Naive thymus-derived CD4-positive, alpha-beta T cell (primary cell): Measurements from ENCODE around the gene DNAJC27. TPM values are rescaled to one million over a fixed set of nuclear protein-coding genes. Genes with fewer than 3 reads are reported as not detected.

ENCODE experiments used
- ATAC-seq: fragments of 150-1000 bp; cut with Tn5 transposase; 2 replicates; pipeline ENCODE4 v1.10.0; 2021; ENCODE audit warnings: mild to moderate bottlenecking, moderate library complexity
- CTCF ChIA-PET: fragments of 350-600 bp; sonication (Branson Sonifier 250); formaldehyde crosslinking; loops from one replicate; lab custom pipeline; 2021; ENCODE audit warnings: antibody characterized with exemption; lab: Charles Lee
- POLR2A ChIA-PET: fragments of 350-600 bp; sonication (Branson Sonifier 250); formaldehyde crosslinking; loops from one replicate; lab custom pipeline; 2021; ENCODE audit warnings: antibody characterized with exemption, inconsistent platforms; lab: Charles Lee
- DNase-seq, 9 donors: peaks; one replicate each; pipeline versions ENCODE4 v3.0.0 to v3.0.0-alpha.2; 2020 to 2022; ENCODE audit warnings: mixed read lengths in 1 of 9
- H3K27ac ChIP-seq: one replicate; pipeline ENCODE4 v1.7.0; 2013; ENCODE audit warnings: mild to moderate bottlenecking, low read depth, low read length, moderate library complexity
- H3K27me3 ChIP-seq, 2 donors: one replicate each; pipeline ENCODE4 v1.7.0; 2013; ENCODE audit warnings: low read length in 2 of 2, mild to moderate bottlenecking in 2 of 2, moderate library complexity in 2 of 2; ENCODE audit not compliant: control insufficient read depth in 2 of 2, insufficient read depth in 2 of 2
- H3K36me3 ChIP-seq, 3 experiments: 1 replicate in 2 of 3; 2 replicates in 1 of 3; pipeline ENCODE4 v1.7.0; 2013; ENCODE audit warnings: low read length in 3 of 3, mild to moderate bottlenecking in 3 of 3, moderate library complexity in 1 of 3; ENCODE audit not compliant: insufficient read depth in 3 of 3, control insufficient read depth in 2 of 3
- H3K4me1 ChIP-seq, 2 donors: one replicate each; pipeline ENCODE4 v1.7.0; 2013; ENCODE audit warnings: low read length in 2 of 2, mild to moderate bottlenecking in 2 of 2, moderate library complexity in 1 of 2; ENCODE audit not compliant: control insufficient read depth in 2 of 2, insufficient read depth in 2 of 2
- H3K4me3 ChIP-seq: 2 replicates; pipeline ENCODE4 v1.7.0; 2013; ENCODE audit warnings: mild to moderate bottlenecking, low read length
- H3K9me3 ChIP-seq, 3 experiments: 1 replicate in 2 of 3; 2 replicates in 1 of 3; pipeline ENCODE4 v1.7.0; 2013; ENCODE audit warnings: low read length in 3 of 3; ENCODE audit not compliant: control insufficient read depth in 2 of 3
- H3K27ac Mint-ChIP-seq, 9 donors: one replicate each; pipeline ENCODE4 v1.8.0; 2020 to 2022; ENCODE audit warnings: mixed read lengths in 9 of 9, mild to moderate bottlenecking in 8 of 9, moderate library complexity in 5 of 9, inconsistent platforms in 2 of 9
- H3K27me3 Mint-ChIP-seq, 5 donors: one replicate each; pipeline ENCODE4 v1.8.0; 2021 to 2022; ENCODE audit warnings: mixed read lengths in 5 of 5, mild to moderate bottlenecking in 1 of 5
- H3K36me3 Mint-ChIP-seq, 5 donors: one replicate each; pipeline ENCODE4 v1.8.0; 2020 to 2022; ENCODE audit warnings: mixed read lengths in 5 of 5, mild to moderate bottlenecking in 3 of 5, inconsistent platforms in 1 of 5
- H3K4me1 Mint-ChIP-seq, 7 donors: one replicate each; pipeline ENCODE4 v1.8.0; 2020 to 2022; ENCODE audit warnings: mixed read lengths in 7 of 7, mild to moderate bottlenecking in 3 of 7, inconsistent platforms in 1 of 7
- H3K4me3 Mint-ChIP-seq, 10 donors: one replicate each; pipeline ENCODE4 v1.8.0; 2020 to 2022; ENCODE audit warnings: mild to moderate bottlenecking in 10 of 10, mixed read lengths in 10 of 10, moderate library complexity in 6 of 10, inconsistent platforms in 2 of 10
- H3K9me3 Mint-ChIP-seq, 11 donors: one replicate each; pipeline ENCODE4 v1.8.0; 2020 to 2022; ENCODE audit warnings: mixed read lengths in 11 of 11, mild to moderate bottlenecking in 4 of 11, inconsistent platforms in 1 of 11, moderate library complexity in 1 of 11
- intact Hi-C, 2 donors: fragments of 100-400 bp; cut with micrococcal nuclease; formaldehyde crosslinking; loops; one replicate each; pipeline ENCODE4 v1.15.1; 2023
- polyA plus RNA-seq, 2 donors: library from polyadenylated mRNA; unstranded; fragments of 300-500 nt; fragmentation: Illumina TruSeq; gene quantifications; one replicate each; pipeline ENCODE4 v1.2.3, GENCODE V29; 2021
- total RNA-seq, 6 experiments: library from RNA in 5 of 6; stranded (reverse) in 5 of 6; gene quantifications; 1 replicate in 5 of 6; 2 replicates in 1 of 6; pipeline ENCODE4 v1.2.3 and lab custom pipeline; 2021 to 2026

Gene DNAJC27
- total and polyA plus RNA-seq, 7 experiments from 2014 or later, result 3.0 to 22.0 (median 16.1) TPM

GRCh38 chr2:24986372-24986771 lies 14.6 kb upstream of the DNAJC27 start:
- Mint-ChIP-seq H3K27me3 (peaks cover 0 to 6% (median 0%) of the 10 kb centered on the region in 5 donors), H3K4me1 (no peaks in the 10 kb centered on the region), H3K9me3 (no peaks in the 10 kb centered on the region), H3K27ac (no peak overlapping the region), H3K36me3 (peaks cover 0 to 4% (median 0%) of the 10 kb centered on the region in 5 donors), H3K4me3 (no peak overlapping the region)
- Histone ChIP-seq H3K27me3 (no peaks in the 10 kb centered on the region), H3K4me3 (no peak overlapping the region), H3K9me3 (no peaks in the 10 kb centered on the region), H3K27ac (no peak overlapping the region), H3K4me1 (no peaks in the 10 kb centered on the region), H3K36me3 (no peaks in the 10 kb centered on the region)
- ATAC-seq, result no peak
- ChIA-PET CTCF (no interaction called here), POLR2A (no interaction called here)
- no peak for DNase-seq
- intact Hi-C loops, result no loop called here

DNA sequence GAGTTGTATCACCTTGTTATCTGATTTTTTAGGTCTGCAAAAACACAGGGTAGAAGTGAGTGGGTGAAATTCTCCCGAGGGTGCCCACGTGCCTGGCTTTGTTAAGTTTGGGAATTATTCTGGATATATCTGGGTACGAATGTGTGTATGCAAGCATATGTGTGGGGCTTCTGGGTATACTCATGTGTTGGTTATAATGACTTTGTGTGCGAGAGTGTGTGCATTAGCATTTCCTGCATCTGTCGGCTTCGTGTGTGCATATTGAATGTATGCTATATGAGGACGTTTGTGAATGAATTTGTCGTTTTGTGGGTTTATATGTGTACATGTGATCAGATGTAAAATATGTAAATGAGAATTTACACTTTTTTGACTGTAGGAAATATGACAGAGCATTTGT lies 13.8 kb upstream of the DNAJC27 start:
- Histone ChIP-seq H3K27me3 (no peaks in the 10 kb centered on the region), H3K9me3 (no peaks in the 10 kb centered on the region), H3K4me1 (no peaks in the 10 kb centered on the region), H3K27ac (no peak overlapping the region), H3K36me3 (no peaks in the 10 kb centered on the region), H3K4me3 (no peak overlapping the region)
- H3K36me3 Mint-ChIP-seq, result peaks cover 0 to 4% (median 0%) of the 10 kb centered on the region in 5 donors
- intact Hi-C loops, result no loop called here
- H3K9me3 Mint-ChIP-seq, result no peaks in the 10 kb centered on the region
- H3K4me1 Mint-ChIP-seq, result no peaks in the 10 kb centered on the region
- no peak for DNase-seq
- peaks cover 0 to 6% (median 0%) of the 10 kb centered on the region in 5 donors for H3K27me3 Mint-ChIP-seq
- CTCF ChIA-PET, result no interaction called here
- POLR2A ChIA-PET, result interaction anchor here (0.7 kb wide), 1 partner anchor 9 kb away, joined by 3 read pairs; no protein-coding TSS in a partner anchor
- no peak for ATAC-seq
- no peak overlapping the region for H3K27ac Mint-ChIP-seq
- no peak overlapping the region for H3K4me3 Mint-ChIP-seq

DNA sequence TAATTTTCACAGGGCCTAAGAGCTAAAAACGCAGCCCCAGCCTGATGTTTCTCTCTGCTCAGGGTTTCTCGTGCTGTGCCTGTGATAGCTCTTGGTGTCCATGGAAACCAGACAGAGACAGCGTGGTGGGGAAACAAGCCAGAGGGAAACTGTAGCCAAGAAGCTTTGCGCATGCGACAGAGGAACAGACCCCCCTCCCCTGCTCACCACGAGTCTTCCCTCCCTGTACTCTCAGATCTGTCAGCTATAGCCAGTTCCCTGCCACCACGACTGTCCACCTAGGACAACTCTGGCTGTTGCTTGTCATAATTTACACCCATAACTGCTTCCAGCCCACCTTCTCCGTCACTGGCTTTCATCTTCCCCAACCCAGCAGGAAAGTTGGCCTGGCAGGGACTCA lies 13.2 kb upstream of the DNAJC27 start:
- no peaks in the 10 kb centered on the region for H3K4me1 Mint-ChIP-seq
- no peak overlapping the region for H3K4me3 Mint-ChIP-seq
- Histone ChIP-seq H3K36me3 (no peaks in the 10 kb centered on the region), H3K4me3 (no peak overlapping the region), H3K27ac (no peak overlapping the region), H3K4me1 (no peaks in the 10 kb centered on the region), H3K9me3 (no peaks in the 10 kb centered on the region), H3K27me3 (no peaks in the 10 kb centered on the region)
- ChIA-PET CTCF (no interaction called here), POLR2A (no interaction called here)
- peaks cover 0 to 4% (median 0%) of the 10 kb centered on the region in 5 donors for H3K36me3 Mint-ChIP-seq
- intact Hi-C loops, result no loop called here
- H3K9me3 Mint-ChIP-seq, result no peaks in the 10 kb centered on the region
- DNase-seq, result no peak
- peak; percentile 37 for ATAC-seq
- H3K27ac Mint-ChIP-seq, result no peak overlapping the region
- H3K27me3 Mint-ChIP-seq, result peaks cover 0 to 6% (median 0%) of the 10 kb centered on the region in 5 donors

- Histone ChIP-seq H3K27me3 (no peaks in the 10 kb centered on the region), H3K27ac (no peak overlapping the region), H3K9me3 (no peaks in the 10 kb centered on the region), H3K4me1 (no peaks in the 10 kb centered on the region), H3K4me3 (no peak overlapping the region), H3K36me3 (no peaks in the 10 kb centered on the region)
- ChIA-PET POLR2A (interaction anchor here (0.9 kb wide), 1 partner anchor 8 kb away, joined by 4 read pairs; no protein-coding TSS in a partner anchor), CTCF (interaction anchor here (0.8 kb wide), 1 partner anchor 68 kb away, joined by 3 read pairs; no protein-coding TSS in a partner anchor)
- Mint-ChIP-seq H3K4me3 (no peak overlapping the region), H3K27ac (no peak overlapping the region), H3K27me3 (peaks cover 0 to 6% (median 0%) of the 10 kb centered on the region in 5 donors), H3K36me3 (peaks cover 0 to 4% (median 0%) of the 10 kb centered on the region in 5 donors), H3K4me1 (peaks cover 0 to 9% (median 4%) of the 10 kb centered on the region in 7 donors), H3K9me3 (no peaks in the 10 kb centered on the region)
- DNase-seq, result no peak
- intact Hi-C loops, result no loop called here
- ATAC-seq, result no peak
Measured at GRCh38 chr2:24981411-24982136, 9.8 kb upstream of the DNAJC27 start.

GRCh38 chr2:24978661-24979060 lies 6.9 kb upstream of the DNAJC27 start:
- intact Hi-C loops, result loop anchor here in 1 of 2 donors (5.0 to 10.0 kb wide), 2 partner anchors 544 to 586 kb away; no protein-coding TSS in a partner anchor
- no peaks in the 10 kb centered on the region for H3K36me3 ChIP-seq
- H3K9me3 ChIP-seq, result no peaks in the 10 kb centered on the region
- ATAC-seq (no peak), DNase-seq (no peak)
- ChIA-PET CTCF (no interaction called here), POLR2A (no interaction called here)
- no peaks in the 10 kb centered on the region for H3K27me3 ChIP-seq
- peaks cover 0 to 1% (median 0%) of the 10 kb centered on the region in 5 donors for H3K36me3 Mint-ChIP-seq
- no peak overlapping the region for H3K4me3 ChIP-seq
- peaks cover 0 to 3% (median 0%) of the 10 kb centered on the region in 5 donors for H3K27me3 Mint-ChIP-seq
- H3K9me3 Mint-ChIP-seq, result no peaks in the 10 kb centered on the region
- H3K27ac ChIP-seq, result no peak overlapping the region
- peaks cover 0 to 15% (median 13%) of the 10 kb centered on the region in 7 donors for H3K4me1 Mint-ChIP-seq
- H3K4me1 ChIP-seq, result no peaks in the 10 kb centered on the region
- H3K4me3 Mint-ChIP-seq, result no peak overlapping the region
- H3K27ac Mint-ChIP-seq, result no peak overlapping the region

- no peak for DNase-seq
- intact Hi-C loops, result loop anchor here in 1 of 2 donors (5.0 to 10.0 kb wide), 2 partner anchors 545 to 587 kb away; no protein-coding TSS in a partner anchor
- no peak for ATAC-seq
- Histone ChIP-seq H3K27me3 (no peaks in the 10 kb centered on the region), H3K4me1 (peaks cover 0 to 7% of the 10 kb centered on the region in 2 donors), H3K9me3 (no peaks in the 10 kb centered on the region), H3K36me3 (no peaks in the 10 kb centered on the region), H3K27ac (no peak overlapping the region), H3K4me3 (no peak overlapping the region)
- CTCF ChIA-PET, result no interaction called here
- POLR2A ChIA-PET, result no interaction called here
- Mint-ChIP-seq H3K9me3 (no peaks in the 10 kb centered on the region), H3K36me3 (peaks cover 0 to 1% (median 0%) of the 10 kb centered on the region in 5 donors), H3K27ac (peak overlapping the region in 2 of 9 donors; percentile 2 to 42), H3K27me3 (peaks cover 0 to 3% (median 0%) of the 10 kb centered on the region in 5 donors), H3K4me3 (no peak overlapping the region), H3K4me1 (peaks cover 1 to 22% (median 19%) of the 10 kb centered on the region in 7 donors)
Measured at GRCh38 chr2:24977631-24978030, 5.9 kb upstream of the DNAJC27 start.
